ENCODE data around the gene C16orf78. TPM values are rescaled to one million over a fixed set of nuclear protein-coding genes. Genes with fewer than 3 reads are reported as not detected.

Gene C16orf78
- total and polyA plus RNA-seq, 2 donors (not counting 1 experiment from before 2014, with no cell fraction given) = not detected

DNA sequence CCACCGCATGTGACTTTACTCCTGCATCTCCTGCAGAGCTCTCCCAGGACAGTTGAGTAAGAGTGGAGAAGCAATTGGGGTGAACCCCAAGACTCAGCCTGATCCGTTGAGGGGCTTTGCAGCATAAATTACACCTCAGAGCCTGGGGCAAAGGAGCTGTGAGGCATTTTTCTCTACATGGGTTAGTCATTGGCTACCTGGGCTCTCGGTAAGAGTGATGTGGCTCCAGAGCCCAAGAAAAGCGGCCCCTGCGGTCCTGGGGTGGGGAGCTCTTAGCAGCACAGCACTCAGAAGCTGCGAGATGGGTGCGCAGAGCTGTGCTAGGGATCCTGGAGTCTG is 40.4 kb upstream of the C16orf78 start:
- no peak overlapping the region for H3K27ac ChIP-seq (ENCODE audit: insufficient read depth, low read length)
- H3K9ac ChIP-seq (ENCODE audit: insufficient read depth, low read length) = no peak overlapping the region
- H3K36me3 ChIP-seq (ENCODE audit: control insufficient read depth, insufficient read depth, low read length) = no peaks in the 10 kb centered on the region
- no peak overlapping the region for H3K4me2 ChIP-seq (ENCODE audit: extremely low read depth, insufficient read depth, low read length)
- no peak for TF ChIP-seq EZH2 (IDR thresholded peaks at IDR 0.05; ENCODE audit: low read length, missing control alignments)
- TF ChIP-seq, protein P1, sequence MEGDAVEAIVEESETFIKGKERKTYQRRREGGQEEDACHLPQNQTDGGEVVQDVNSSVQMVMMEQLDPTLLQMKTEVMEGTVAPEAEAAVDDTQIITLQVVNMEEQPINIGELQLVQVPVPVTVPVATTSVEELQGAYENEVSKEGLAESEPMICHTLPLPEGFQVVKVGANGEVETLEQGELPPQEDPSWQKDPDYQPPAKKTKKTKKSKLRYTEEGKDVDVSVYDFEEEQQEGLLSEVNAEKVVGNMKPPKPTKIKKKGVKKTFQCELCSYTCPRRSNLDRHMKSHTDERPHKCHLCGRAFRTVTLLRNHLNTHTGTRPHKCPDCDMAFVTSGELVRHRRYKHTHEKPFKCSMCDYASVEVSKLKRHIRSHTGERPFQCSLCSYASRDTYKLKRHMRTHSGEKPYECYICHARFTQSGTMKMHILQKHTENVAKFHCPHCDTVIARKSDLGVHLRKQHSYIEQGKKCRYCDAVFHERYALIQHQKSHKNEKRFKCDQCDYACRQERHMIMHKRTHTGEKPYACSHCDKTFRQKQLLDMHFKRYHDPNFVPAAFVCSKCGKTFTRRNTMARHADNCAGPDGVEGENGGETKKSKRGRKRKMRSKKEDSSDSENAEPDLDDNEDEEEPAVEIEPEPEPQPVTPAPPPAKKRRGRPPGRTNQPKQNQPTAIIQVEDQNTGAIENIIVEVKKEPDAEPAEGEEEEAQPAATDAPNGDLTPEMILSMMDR (conservative IDR thresholded peaks at IDR 0.05 in 1 of 2, IDR thresholded peaks at IDR 0.05 in 1 of 2; ENCODE audit: low read depth in 1 of 2, low read length in 2 of 2) = no peak
- H2AFZ ChIP-seq (ENCODE audit: low read length) = no peak overlapping the region
- H3K79me2 ChIP-seq (ENCODE audit: control insufficient read depth, insufficient read depth, low read length) = no peaks in the 10 kb centered on the region
- H4K20me1 ChIP-seq (ENCODE audit: control insufficient read depth, extremely low read depth, insufficient read depth, low read length) = no peaks in the 10 kb centered on the region
- H3K27me3 ChIP-seq (ENCODE audit: control insufficient read depth, insufficient read depth, low read length) = no peaks in the 10 kb centered on the region
- no peak overlapping the region for H3K4me3 ChIP-seq (replicated peaks in 1 of 4; ENCODE audit: control extremely low read depth in 1 of 4, insufficient read depth in 1 of 4, low read depth in 3 of 4, low read length in 4 of 4)
- H3K4me1 ChIP-seq (ENCODE audit: control insufficient read depth, extremely low read depth, insufficient read depth, low read length) = no peaks in the 10 kb centered on the region
- DNase-seq (ENCODE audit: low read depth in 2 of 2) = no peak
- H3K9me3 ChIP-seq (ENCODE audit: control insufficient read depth, insufficient read depth, low read depth, low read length) = no peaks in the 10 kb centered on the region

DNA sequence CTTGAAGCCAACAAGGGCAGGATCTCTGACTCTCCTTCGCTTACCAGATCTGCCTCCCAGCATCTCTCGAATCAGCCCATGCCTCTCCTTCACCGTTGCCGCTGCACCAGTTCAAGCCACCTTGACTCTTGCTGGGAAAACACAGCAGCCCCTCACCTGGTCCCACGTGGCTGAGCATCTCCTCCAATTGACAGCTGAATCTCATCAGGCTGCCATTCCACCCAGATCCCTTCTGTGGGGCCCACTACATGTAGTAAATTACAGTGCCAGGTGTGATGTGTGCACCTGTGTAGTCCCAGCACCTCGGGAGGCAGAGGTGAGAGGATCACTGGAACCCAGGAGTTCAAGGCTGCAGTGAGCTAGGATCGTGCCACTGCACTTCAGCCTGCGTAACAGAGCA is 37.8 kb upstream of the C16orf78 start:
- H3K9me3 ChIP-seq (ENCODE audit: control insufficient read depth, insufficient read depth, low read depth, low read length) = no peaks in the 10 kb centered on the region
- TF ChIP-seq EZH2 (IDR thresholded peaks at IDR 0.05; ENCODE audit: low read length, missing control alignments) = no peak
- TF ChIP-seq, protein P1 (conservative IDR thresholded peaks at IDR 0.05 in 1 of 2, IDR thresholded peaks at IDR 0.05 in 1 of 2; ENCODE audit: low read depth in 1 of 2, low read length in 2 of 2) = no peak
- H3K27ac ChIP-seq (ENCODE audit: insufficient read depth, low read length) = no peak overlapping the region
- no peaks in the 10 kb centered on the region for H4K20me1 ChIP-seq (ENCODE audit: control insufficient read depth, extremely low read depth, insufficient read depth, low read length)
- H3K4me3 ChIP-seq (replicated peaks in 1 of 4; ENCODE audit: control extremely low read depth in 1 of 4, insufficient read depth in 1 of 4, low read depth in 3 of 4, low read length in 4 of 4) = no peak overlapping the region
- H3K27me3 ChIP-seq (ENCODE audit: control insufficient read depth, insufficient read depth, low read length) = no peaks in the 10 kb centered on the region
- H3K79me2 ChIP-seq (ENCODE audit: control insufficient read depth, insufficient read depth, low read length) = no peaks in the 10 kb centered on the region
- H3K36me3 ChIP-seq (ENCODE audit: control insufficient read depth, insufficient read depth, low read length) = no peaks in the 10 kb centered on the region
- no peak overlapping the region for H3K9ac ChIP-seq (ENCODE audit: insufficient read depth, low read length)
- no peak overlapping the region for H3K4me2 ChIP-seq (ENCODE audit: extremely low read depth, insufficient read depth, low read length)
- H3K4me1 ChIP-seq (ENCODE audit: control insufficient read depth, extremely low read depth, insufficient read depth, low read length) = no peaks in the 10 kb centered on the region
- DNase-seq (ENCODE audit: low read depth in 2 of 2) = no peak
- H2AFZ ChIP-seq (ENCODE audit: low read length) = no peak overlapping the region

DNA sequence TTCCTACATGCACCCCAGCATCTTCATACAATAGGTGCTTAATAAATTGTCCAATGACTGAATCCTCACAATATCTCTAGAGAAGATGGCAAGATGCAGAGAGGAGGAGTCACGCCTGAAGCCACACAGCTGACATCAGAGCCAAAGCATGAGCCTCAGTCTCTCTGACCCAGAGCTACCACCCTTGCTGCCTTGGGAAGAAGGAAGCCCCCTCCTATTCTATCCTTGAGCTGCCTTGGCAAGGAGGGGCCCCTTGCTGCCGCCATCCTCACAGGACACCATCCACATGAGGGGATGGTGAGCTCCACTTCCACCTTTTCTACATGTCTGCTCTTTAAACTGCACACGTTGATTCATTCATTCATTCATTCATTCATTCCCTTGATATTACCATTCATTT is 37.0 kb upstream of the C16orf78 start:
- Histone ChIP-seq H3K4me2 (ENCODE audit: extremely low read depth, insufficient read depth, low read length) (no peak overlapping the region), H3K27me3 (ENCODE audit: control insufficient read depth, insufficient read depth, low read length) (no peaks in the 10 kb centered on the region), H3K79me2 (ENCODE audit: control insufficient read depth, insufficient read depth, low read length) (no peaks in the 10 kb centered on the region), H3K9ac (ENCODE audit: insufficient read depth, low read length) (no peak overlapping the region), H3K36me3 (ENCODE audit: control insufficient read depth, insufficient read depth, low read length) (no peaks in the 10 kb centered on the region), H3K4me3 (replicated peaks in 1 of 4; ENCODE audit: control extremely low read depth in 1 of 4, insufficient read depth in 1 of 4, low read depth in 3 of 4, low read length in 4 of 4) (no peak overlapping the region), H2AFZ (ENCODE audit: low read length) (no peak overlapping the region), H3K9me3 (ENCODE audit: control insufficient read depth, insufficient read depth, low read depth, low read length) (no peaks in the 10 kb centered on the region), H3K4me1 (ENCODE audit: control insufficient read depth, extremely low read depth, insufficient read depth, low read length) (no peaks in the 10 kb centered on the region), H4K20me1 (ENCODE audit: control insufficient read depth, extremely low read depth, insufficient read depth, low read length) (no peaks in the 10 kb centered on the region), H3K27ac (ENCODE audit: insufficient read depth, low read length) (no peak overlapping the region)
- no peak for TF ChIP-seq EZH2 (IDR thresholded peaks at IDR 0.05; ENCODE audit: low read length, missing control alignments)
- TF ChIP-seq, protein P1 (conservative IDR thresholded peaks at IDR 0.05 in 1 of 2, IDR thresholded peaks at IDR 0.05 in 1 of 2; ENCODE audit: low read depth in 1 of 2, low read length in 2 of 2) = no peak
- no peak for DNase-seq (ENCODE audit: low read depth in 2 of 2)
